OCI-LY1 (cell line): ENCODE data around the gene CAMK2D.

ENCODE experiments used
- H2AFZ ChIP-seq: fragments of 200-600 bp; sonication (generic), shearing (Covaris generic); 2 replicates; pipeline ENCODE4 v1.6.0; 2014; ENCODE audit warnings: antibody characterized with exemption, mild to moderate bottlenecking, low read length
- H3F3A ChIP-seq: fragments of 200-600 bp; sonication (generic), shearing (Covaris generic); 2 replicates; pipeline ENCODE4 v1.6.0; 2014; ENCODE audit warnings: mild to moderate bottlenecking, antibody characterized with exemption, low read length, moderate library complexity; ENCODE audit not compliant: insufficient read depth
- H3K27ac ChIP-seq: fragments of 200-600 bp; sonication (generic); 2 replicates; pipeline ENCODE4 v1.5.1; 2014; ENCODE audit warnings: low read length, mixed run types, mild to moderate bottlenecking, low read depth; ENCODE audit not compliant: poor library complexity, severe bottlenecking
- H3K27me3 ChIP-seq: fragments of 200-600 bp; sonication (generic); 2 replicates; pipeline ENCODE4 v1.6.0; 2014; ENCODE audit warnings: antibody characterized with exemption, mild to moderate bottlenecking, low read length, moderate library complexity; ENCODE audit not compliant: insufficient read depth
- H3K36me3 ChIP-seq: fragments of 200-600 bp; sonication (generic); 2 replicates; pipeline ENCODE4 v1.6.1; 2014; ENCODE audit warnings: mild to moderate bottlenecking, antibody characterized with exemption, low read length, moderate library complexity, mixed read lengths; ENCODE audit not compliant: insufficient read depth
- H3K4me1 ChIP-seq: fragments of 200-600 bp; sonication (generic); 2 replicates; pipeline ENCODE4 v1.5.1; 2014; ENCODE audit warnings: mild to moderate bottlenecking, low read length, moderate library complexity; ENCODE audit not compliant: insufficient read depth, severe bottlenecking
- H3K4me2 ChIP-seq: fragments of 200-600 bp; sonication (generic), shearing (Covaris generic); 2 replicates; pipeline ENCODE4 v1.6.1; 2014; ENCODE audit warnings: low read length
- H3K4me3 ChIP-seq: fragments of 200-600 bp; sonication (generic); 2 replicates; pipeline ENCODE4 v1.5.1; 2014; ENCODE audit warnings: low read length, low read depth, mild to moderate bottlenecking, mixed read lengths; ENCODE audit not compliant: poor library complexity, severe bottlenecking
- H3K79me2 ChIP-seq: fragments of 200-600 bp; shearing (Covaris generic); 2 replicates; pipeline ENCODE4 v1.6.1; 2016; ENCODE audit warnings: mixed run types, low read length, mixed read lengths; ENCODE audit not compliant: insufficient read depth
- H3K9ac ChIP-seq: fragments of 200-600 bp; sonication (generic), shearing (Covaris generic); 2 replicates; pipeline ENCODE4 v1.6.1; 2014; ENCODE audit warnings: mild to moderate bottlenecking, low read length, mixed read lengths
- H3K9me2 ChIP-seq: fragments of 200-600 bp; sonication (generic), shearing (Covaris generic); 2 replicates; pipeline ENCODE4 v1.6.1; 2014; ENCODE audit warnings: low read depth, mild to moderate bottlenecking, low read length, mixed read lengths
- H3K9me3 ChIP-seq: fragments of 200-600 bp; shearing (Covaris generic); 2 replicates; pipeline ENCODE4 v1.6.1; 2014; ENCODE audit warnings: low read length, mixed read lengths
- H4K20me1 ChIP-seq: fragments of 200-600 bp; sonication (generic), shearing (Covaris generic); 2 replicates; pipeline ENCODE4 v1.6.0; 2016; ENCODE audit warnings: mild to moderate bottlenecking, low read length; ENCODE audit not compliant: insufficient read depth
- EZH2 ChIP-seq: fragments of 200-600 bp; sonication (generic), shearing (Covaris generic); IDR thresholded peaks from 2 replicates; pipeline ENCODE4 v1.8.0; 2017; ENCODE audit warnings: borderline replicate concordance, mixed run types, mild to moderate bottlenecking, antibody characterized with exemption, low read length, moderate library complexity, mixed read lengths
- TF ChIP-seq, protein P1 (sequence below): fragments of 200-600 bp; sonication (generic), shearing (Covaris generic); IDR thresholded peaks from 2 replicates; pipeline ENCODE4 v1.5.1; 2017; ENCODE audit warnings: mild to moderate bottlenecking, antibody characterized with exemption, low read length, moderate library complexity, mixed read lengths

The CAMK2D gene

DNA sequence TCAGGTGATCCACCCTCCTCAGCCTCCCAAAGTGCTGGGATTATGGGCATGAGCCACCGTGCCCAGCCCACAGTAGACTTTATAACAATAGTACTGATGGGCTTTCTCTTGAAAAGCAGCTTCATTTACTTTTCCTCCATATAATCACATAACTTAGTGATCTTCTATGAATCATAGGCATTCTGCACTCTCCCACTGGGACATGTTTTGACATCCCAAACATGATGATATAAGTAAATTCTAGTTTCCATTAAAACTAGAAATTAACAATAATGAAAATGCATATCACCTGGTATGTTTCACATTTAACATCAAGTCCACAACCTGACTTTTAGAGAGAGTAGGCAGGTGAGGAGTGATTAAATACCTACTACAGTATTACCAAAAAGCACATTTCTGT, 96.5 kb downstream of the CAMK2D start:
- Histone ChIP-seq H3K9me3 (no peaks in the 10 kb centered on the region), H2AFZ (no peak overlapping the region), H3K4me3 (no peak overlapping the region), H3K36me3 (peaks cover 52% of the 10 kb centered on the region), H4K20me1 (no peaks in the 10 kb centered on the region), H3F3A (0 out of 2 replicates have a peak, but pooled peaks cover 5% of the 10 kb centered on the region), H3K9ac (no peak overlapping the region), H3K4me1 (no peaks in the 10 kb centered on the region), H3K79me2 (peaks cover 39% of the 10 kb centered on the region), H3K27me3 (no peaks in the 10 kb centered on the region), H3K27ac (no peak overlapping the region), H3K4me2 (no peak overlapping the region), H3K9me2 (no peaks in the 10 kb centered on the region)
- TF ChIP-seq, protein P1, sequence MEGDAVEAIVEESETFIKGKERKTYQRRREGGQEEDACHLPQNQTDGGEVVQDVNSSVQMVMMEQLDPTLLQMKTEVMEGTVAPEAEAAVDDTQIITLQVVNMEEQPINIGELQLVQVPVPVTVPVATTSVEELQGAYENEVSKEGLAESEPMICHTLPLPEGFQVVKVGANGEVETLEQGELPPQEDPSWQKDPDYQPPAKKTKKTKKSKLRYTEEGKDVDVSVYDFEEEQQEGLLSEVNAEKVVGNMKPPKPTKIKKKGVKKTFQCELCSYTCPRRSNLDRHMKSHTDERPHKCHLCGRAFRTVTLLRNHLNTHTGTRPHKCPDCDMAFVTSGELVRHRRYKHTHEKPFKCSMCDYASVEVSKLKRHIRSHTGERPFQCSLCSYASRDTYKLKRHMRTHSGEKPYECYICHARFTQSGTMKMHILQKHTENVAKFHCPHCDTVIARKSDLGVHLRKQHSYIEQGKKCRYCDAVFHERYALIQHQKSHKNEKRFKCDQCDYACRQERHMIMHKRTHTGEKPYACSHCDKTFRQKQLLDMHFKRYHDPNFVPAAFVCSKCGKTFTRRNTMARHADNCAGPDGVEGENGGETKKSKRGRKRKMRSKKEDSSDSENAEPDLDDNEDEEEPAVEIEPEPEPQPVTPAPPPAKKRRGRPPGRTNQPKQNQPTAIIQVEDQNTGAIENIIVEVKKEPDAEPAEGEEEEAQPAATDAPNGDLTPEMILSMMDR: no peak
- TF ChIP-seq EZH2: no peak

DNA sequence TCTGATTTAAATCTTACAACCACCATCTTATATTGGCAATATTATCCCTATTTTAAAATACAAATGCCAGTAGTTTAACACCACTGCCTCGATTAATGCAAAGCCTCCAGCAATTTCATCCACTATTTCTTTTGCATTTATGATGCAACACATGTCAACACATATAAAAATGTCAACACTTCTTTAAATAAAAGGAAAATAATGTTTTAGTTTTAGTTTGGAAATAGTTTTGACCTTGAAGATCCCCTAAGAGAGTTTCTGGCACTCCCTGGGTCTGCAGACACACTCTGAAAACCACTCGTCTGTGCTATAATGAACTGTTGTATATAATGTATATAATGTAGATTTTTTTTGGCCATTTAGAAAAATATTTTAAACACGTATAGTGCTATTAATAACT, 99.0 kb downstream of the CAMK2D start:
- H3K9me2 ChIP-seq: no peaks in the 10 kb centered on the region
- no peaks in the 10 kb centered on the region for H3K27me3 ChIP-seq
- H3K9me3 ChIP-seq: no peaks in the 10 kb centered on the region
- no peak overlapping the region for H3K9ac ChIP-seq
- peaks cover 60% of the 10 kb centered on the region for H3K36me3 ChIP-seq
- H3K27ac ChIP-seq: no peak overlapping the region
- H3K4me3 ChIP-seq: no peak overlapping the region
- H3K4me2 ChIP-seq: no peak overlapping the region
- 0 out of 2 replicates have a peak, but pooled peaks cover 5% of the 10 kb centered on the region for H3F3A ChIP-seq
- H3K79me2 ChIP-seq: peaks cover 24% of the 10 kb centered on the region
- no peak overlapping the region for H2AFZ ChIP-seq
- H3K4me1 ChIP-seq: no peaks in the 10 kb centered on the region
- H4K20me1 ChIP-seq: no peaks in the 10 kb centered on the region
- TF ChIP-seq, protein P1: no peak
- TF ChIP-seq EZH2: no peak

DNA sequence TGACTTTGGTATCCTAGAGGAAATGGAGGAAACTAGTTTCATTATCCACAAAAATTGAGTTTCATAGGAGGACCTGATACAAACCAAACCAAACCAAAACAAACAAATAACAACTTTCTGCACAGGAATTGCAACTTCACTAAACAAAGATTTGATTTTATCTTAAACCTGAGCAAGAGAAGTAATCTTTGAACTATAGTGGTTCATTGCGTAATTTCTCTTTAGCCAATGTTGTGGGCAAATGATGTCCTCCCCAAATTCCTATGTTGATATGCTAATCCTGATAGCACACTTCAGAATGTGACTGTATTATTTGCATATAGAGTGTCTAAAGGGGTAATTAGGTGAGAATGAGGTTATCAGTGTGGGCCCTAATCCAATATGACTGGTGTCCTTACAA, 102.4 kb downstream of the CAMK2D start:
- Histone ChIP-seq H3K27ac (no peak overlapping the region), H3K4me2 (no peak overlapping the region), H2AFZ (no peak overlapping the region), H3K4me3 (no peak overlapping the region), H3F3A (0 out of 2 replicates have a peak, but pooled peaks cover 5% of the 10 kb centered on the region), H4K20me1 (no peaks in the 10 kb centered on the region), H3K9ac (no peak overlapping the region), H3K27me3 (no peaks in the 10 kb centered on the region), H3K9me2 (no peaks in the 10 kb centered on the region), H3K36me3 (peaks cover 69% of the 10 kb centered on the region), H3K79me2 (peaks cover 20% of the 10 kb centered on the region), H3K4me1 (no peaks in the 10 kb centered on the region), H3K9me3 (no peaks in the 10 kb centered on the region)
- no peak for TF ChIP-seq EZH2
- TF ChIP-seq, protein P1: no peak
